Suppressor macrophage treated with lipopolysaccharide for 4 hours (primary cell): ENCODE results near the gene CACNA2D3.

Source experiments
- DNase-seq: peaks from one replicate; pipeline ENCODE4 v3.0.0-alpha.2; 2020

Gene CACNA2D3

DNA sequence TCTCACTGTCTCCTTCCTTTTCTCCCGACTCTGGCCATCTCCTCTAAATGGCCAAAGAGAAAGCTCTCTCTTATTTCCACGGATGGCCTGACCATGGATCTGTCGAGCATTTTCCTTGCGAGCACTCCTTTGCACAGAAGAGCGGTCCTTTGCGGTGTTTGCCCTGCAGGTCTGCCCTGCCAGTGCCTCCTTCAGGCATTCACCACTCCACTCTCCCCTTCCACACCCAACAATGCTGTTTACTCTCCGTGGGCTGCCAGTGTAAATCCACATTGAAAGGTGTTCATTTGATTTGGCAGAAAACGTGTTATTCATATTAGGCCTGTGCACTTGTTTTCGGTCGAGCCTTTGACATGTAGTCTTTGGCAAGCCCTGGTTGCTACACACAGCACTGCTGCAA lies 49.6 kb downstream of the CACNA2D3 start:
- DNase-seq: no peak

DNA sequence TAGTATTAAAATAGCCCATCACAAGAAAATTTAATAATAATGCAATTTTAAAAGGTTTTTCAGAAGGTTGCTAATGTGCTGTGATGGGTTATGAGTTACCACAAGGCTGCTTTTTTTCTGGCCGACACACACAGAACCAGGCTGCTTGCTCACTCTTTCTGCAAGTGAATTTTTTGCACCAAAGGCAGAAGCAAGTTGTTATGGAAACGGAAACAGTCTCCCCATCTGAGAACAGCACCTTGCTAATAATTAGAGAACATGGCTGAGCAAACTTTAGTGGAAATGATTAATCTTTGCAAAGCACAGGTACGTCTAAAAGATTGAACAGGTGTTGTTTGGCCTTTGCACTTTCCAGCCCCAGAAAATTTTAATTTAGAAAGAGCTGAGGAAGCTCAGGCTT lies 51.0 kb downstream of the CACNA2D3 start:
- no peak for DNase-seq

GRCh38 chr3:54176106-54176505 lies 53.8 kb downstream of the CACNA2D3 start:
- no peak for DNase-seq

- DNase-seq: no peak
Observed at GRCh38 chr3:54177816-54178215, 55.5 kb downstream of the CACNA2D3 start.

GRCh38 chr3:54178376-54178775 lies 56.0 kb downstream of the CACNA2D3 start:
- DNase-seq: no peak

DNA sequence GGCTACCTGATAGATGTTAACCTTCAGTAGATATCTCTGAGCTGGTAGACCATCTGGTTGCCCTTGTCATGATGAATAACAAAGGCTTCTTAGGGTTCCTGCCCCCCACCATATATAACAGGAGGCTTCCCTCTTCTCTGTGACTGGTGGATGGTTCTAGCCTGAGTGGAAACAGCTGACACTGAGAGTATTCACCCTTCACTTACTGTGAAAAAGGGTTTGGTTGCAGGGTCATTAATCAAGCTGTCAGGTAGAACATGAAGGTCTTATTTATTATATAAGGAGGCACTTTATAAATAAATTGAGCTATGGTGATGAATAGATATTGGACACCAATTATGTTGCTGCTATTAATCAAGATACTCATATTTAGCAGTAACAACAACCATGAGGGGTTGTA lies 58.6 kb downstream of the CACNA2D3 start:
- no peak for DNase-seq

DNA sequence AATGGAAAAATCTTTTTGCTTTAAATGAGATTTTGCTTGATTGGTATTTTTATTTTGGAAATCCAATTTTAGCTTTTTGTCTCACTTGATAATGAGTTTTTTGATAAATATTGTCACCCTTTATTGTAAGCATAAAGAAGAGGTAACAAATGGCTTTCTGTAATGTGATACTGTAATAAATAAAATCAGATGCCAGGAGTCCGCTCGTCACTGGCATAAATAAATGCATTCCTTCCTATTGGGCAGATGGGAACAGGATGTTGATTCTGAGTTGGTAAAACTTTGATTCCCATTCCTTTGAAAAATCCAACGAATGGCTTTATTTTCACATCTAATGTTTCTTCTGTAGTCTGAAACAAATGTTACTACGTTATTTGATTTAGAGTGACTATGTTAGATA lies 59.9 kb downstream of the CACNA2D3 start:
- DNase-seq: no peak

GRCh38 chr3:54185740-54186139 lies 63.4 kb downstream of the CACNA2D3 start:
- DNase-seq: no peak

GRCh38 chr3:54188176-54188791 lies 65.9 kb downstream of the CACNA2D3 start:
- peak; percentile 32 for DNase-seq

GRCh38 chr3:54191220-54191619 lies 68.9 kb downstream of the CACNA2D3 start:
- DNase-seq: no peak

DNA sequence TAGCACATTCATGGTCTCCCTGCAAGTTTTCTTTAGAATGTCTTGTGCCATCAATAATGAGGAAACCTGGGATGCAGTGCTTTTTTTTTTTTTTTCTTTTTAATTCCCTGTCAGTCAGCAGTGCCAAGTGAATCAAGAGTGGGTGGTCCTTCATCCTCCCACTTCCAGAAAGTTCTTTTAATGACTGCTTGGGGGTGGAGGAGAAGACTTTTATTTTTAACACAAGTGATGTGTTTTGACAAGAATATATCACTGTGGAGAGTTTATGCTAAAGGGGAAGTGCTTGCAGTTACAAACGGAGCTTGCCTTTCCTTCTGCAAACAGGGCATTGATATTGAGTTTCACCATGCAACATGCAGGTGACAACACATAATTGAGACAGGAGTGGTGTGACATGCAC lies 69.7 kb downstream of the CACNA2D3 start:
- no peak for DNase-seq

DNA sequence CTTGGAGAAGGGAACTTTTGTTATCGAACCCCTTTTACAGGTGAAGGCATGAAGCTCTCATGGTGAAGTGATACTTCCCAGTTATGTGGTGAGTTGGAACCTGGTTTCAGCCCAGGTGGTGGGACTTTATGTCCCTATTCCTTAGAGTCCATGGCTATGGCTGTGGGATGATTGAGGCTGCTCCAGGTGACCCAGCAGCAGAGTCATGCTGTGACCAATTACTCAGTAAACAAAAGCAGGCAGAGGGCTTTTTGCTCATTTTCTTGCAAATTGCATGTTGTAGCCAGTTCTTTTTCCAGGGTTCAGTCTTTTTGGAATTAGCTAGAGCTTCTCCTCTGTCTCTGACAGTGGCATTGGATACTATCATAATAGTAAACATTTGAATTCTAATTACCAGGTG lies 70.7 kb downstream of the CACNA2D3 start:
- DNase-seq: no peak

- no peak for DNase-seq
Observed at GRCh38 chr3:54196360-54196991, 74.1 kb downstream of the CACNA2D3 start.

GRCh38 chr3:54197509-54197908 lies 75.2 kb downstream of the CACNA2D3 start:
- DNase-seq: no peak

- no peak for DNase-seq
Observed at GRCh38 chr3:54198556-54198955, 76.2 kb downstream of the CACNA2D3 start.

DNA sequence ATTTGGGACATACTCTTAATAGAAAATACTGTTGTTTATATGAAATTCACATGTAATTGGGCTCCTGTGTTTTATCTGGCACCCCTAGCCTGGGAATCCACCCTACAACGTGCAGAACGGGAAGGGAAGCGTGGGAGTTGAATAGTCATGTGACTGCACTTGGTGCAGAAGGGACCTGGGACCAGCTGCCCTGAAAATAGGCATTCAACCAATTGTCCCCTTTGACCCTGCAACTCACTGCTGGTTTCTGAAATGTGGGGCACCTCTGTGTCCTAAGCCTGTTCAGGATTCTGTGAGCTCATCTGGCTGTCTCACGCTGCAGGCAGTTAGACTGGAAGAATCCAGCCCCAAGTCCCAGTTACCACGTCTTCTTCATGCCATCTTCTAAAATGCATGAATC lies 79.7 kb downstream of the CACNA2D3 start:
- no peak for DNase-seq

- no peak for DNase-seq
Observed at GRCh38 chr3:54202651-54203248, 80.4 kb downstream of the CACNA2D3 start.

DNA sequence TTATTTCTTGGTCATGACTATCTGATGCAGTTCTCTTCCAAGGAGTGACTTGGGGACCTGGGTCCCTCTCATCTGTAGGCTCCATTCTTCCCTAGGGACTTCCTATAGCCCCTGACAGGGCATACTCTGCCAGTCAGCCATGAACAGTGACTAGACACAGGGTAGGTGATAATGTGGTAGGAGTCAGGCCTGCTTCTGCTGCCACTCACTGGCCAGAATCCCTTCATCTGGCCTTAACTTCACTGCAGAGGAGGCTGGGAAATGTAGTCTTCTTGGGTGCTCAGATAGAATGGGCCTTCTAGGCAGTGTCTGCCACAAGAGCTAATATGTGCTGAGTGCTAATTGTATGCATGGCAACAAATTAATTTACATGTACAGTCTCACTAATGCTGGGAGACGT lies 84.5 kb downstream of the CACNA2D3 start:
- DNase-seq: no peak

GRCh38 chr3:54211097-54211496 lies 88.7 kb downstream of the CACNA2D3 start:
- DNase-seq: no peak

- no peak for DNase-seq
Observed at GRCh38 chr3:54212723-54213122, 90.4 kb downstream of the CACNA2D3 start.

- no peak for DNase-seq
Observed at GRCh38 chr3:54213907-54214306, 91.6 kb downstream of the CACNA2D3 start.

DNA sequence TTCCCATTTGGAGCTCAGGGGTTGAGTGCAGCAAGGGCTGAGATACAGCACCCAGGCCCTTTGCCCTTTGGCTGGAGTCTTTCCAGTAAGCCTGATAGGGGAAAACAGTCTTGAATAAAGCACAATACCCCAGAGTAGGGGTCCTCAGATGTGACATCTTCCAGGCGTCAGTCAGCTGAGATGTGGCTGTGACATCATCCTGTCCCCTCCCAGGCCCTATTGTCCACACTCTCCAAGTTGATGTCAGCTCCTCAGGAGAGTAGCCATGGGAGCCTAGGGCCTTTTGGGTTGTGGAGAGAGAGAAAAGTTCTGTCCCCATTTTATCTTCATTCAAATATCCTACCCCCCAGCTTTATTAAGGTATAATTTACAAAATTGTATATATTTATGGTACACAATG lies 92.5 kb downstream of the CACNA2D3 start:
- DNase-seq: no peak

- no peak for DNase-seq
Observed at GRCh38 chr3:54215521-54215920, 93.2 kb downstream of the CACNA2D3 start.

- no peak for DNase-seq
Observed at GRCh38 chr3:54217828-54218227, 95.5 kb downstream of the CACNA2D3 start.

DNA sequence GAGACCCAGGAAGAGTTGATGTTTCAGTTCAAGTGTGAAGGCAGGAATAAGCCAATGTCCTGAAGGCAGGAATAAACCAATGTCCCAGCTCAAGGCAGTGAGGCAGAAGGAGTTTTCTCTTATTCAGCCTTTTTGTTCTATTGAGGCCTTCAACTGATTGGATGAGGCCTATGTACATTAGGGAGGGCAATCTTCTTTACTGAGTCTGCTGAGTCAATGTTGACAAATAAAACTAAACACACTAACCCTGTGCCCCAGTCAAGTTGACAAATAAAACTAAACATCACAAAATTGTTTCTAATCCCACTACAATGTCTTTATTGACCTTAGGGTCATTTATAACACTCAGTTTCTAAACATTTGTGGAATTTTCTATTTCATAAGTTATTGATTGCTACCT lies 100.0 kb downstream of the CACNA2D3 start:
- DNase-seq: no peak
